NCI-H510A (cell line): ENCODE measurements around the gene ST3GAL4.

ENCODE experiments used
- DNase-seq: peaks from one replicate; lab custom pipeline; 2025; lab: John Stamatoyannopoulos, UW

ST3GAL4 gene

DNA sequence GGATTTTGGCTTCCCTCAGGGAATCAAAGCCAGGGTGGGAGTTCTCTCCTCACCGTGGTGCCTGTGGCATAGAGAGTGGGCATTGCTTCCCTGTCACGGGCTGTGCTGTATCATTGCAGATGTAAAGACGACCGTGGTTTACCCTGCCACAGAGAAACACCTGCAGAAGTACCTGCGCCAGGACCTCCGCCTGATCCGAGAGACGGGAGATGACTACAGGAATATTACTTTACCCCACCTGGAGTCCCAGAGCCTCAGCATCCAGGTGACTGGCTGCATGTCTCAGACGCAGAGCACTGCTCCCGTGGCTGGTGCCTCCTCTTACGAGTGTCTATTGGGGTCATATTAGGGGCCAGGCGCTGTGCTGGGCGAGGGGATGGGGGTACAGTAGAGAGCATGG is 24.2 kb upstream of the ST3GAL4 start:
- DNase-seq = no peak

DNA sequence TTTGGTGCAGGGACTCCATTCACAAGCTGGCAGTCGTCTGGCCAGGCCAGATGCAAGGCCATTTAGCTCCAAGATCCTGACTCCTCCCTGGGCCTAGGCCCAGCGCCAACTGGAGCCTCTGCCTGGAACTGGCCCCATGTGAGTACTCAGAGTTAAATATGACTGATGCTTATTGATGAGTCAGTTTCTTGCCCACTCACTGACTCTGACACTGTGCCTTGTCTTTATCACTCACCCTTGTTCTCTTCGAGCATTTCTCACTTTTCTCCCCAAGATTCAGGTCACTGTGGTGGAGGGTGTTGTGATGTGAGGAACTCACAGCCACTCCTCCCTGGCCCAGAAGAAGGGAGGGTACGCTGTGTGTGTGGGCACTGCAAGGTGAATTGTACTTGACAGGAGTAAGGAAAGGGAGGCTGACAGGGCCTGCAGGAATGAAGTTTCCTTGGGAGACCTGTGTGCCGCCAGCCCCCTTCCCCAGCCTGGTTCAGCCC is 23.2 kb upstream of the ST3GAL4 start:
- no peak for DNase-seq

DNA sequence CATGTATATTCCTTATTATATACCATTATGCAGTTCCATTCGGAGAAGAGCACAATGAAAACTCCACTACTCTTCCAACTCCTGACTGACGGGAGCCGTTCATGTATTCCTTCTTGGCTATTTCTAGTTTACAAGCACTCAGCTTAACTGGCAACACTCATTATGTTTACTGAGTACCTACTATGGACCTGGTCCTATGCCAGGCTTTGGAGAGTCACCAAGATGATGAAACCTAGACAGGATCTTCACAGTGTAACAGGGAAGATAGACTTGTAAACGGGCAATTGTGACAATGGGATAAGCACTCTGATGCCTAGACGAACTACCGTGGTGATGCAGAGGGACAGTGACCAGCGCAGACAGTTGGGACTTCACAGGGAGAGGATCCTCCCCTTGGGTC is 22.3 kb upstream of the ST3GAL4 start:
- DNase-seq = no peak

DNA sequence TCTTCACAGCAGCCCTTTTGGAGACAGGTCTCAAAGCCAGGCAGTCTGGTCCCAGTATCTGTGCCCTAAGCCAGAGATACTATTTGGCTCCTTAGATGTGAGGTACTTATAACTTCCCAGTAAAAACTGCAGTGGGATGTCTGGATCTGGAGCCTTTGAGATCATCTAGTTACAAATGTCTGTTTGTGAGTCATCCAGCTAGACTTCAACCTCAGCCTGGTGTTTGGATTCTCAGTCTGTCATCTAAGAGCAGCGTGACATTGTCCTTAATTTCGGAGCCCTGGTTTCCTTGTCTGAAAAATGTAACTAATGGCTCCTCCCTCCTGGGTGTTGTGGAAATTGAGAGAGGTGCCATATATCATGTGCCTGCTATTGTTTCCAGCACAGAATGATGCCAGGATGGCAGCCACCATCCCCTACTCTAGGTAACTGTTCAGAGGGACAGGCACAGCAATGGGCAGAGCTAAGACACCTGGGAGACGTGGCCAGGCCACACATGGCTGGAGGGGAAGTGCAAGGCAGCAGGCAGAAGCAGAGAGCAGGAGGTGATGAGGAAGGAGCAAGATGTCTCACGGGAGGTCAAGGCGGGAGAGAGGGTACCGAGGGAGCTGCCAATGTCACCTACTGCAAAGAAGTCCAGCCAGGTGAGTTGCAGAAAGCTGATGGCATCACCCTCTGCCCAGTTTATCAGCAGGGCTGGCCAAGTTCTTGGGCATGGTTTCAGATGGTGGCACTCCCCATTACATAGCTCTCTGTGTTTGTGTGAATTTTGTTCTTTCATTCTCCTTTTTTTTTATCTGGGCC is 20.6 kb upstream of the ST3GAL4 start:
- no peak for DNase-seq

DNA sequence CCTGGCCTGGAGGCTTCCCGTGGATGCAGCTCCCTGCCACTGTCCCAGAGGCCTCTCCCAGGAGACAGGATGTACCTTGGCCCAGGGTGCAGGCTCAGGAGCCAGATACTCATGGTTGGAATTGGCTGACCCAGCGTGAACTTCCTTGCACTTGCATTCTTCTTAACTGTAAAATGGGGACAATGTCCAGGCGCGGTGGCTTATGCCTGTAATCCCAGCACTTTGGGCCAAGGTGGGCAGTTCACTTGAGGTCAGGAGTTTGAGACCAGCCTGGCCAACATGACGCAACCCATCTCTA is 20.1 kb upstream of the ST3GAL4 start:
- DNase-seq = no peak

DNA sequence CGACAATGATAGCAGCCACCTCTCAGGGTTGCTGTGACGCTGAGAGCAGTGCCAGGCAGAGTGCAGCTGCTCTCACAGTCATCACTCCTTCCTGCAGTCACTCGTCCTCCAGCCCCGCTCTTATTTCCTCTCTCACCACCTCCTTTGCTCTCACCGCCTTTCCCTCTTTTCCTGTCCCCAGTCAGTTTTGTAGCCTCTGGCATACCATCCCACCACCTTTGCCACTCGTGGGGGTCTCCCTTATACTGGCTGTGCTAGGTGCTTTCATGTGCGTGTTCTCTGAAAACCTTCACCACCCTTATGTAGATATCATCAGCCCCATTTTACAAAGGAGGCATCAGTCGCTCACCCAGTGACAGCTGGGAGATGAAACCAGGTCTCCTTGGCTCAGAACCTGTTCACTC is 19.3 kb upstream of the ST3GAL4 start:
- no peak for DNase-seq

DNA sequence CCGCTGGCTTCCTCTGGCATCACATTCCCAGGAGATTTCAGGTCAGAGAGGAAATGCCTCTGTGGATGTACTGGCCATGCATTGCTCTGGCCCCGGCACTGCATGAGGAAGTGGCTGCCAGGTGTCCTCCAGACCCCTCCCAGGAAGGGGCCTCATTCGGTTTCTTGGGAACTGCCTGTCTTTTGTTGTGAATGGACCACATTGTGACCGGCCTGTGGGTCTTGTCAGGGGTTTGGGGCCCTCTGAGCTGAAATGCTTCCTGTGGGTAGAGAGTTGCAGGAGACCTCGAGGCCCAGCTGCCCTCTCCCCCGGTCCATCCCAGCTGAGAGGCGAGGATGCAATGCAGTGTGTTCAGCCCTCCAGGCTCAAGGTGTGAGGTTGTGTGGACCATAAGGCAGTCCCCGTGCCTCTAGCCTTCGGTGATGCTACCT is 18.8 kb upstream of the ST3GAL4 start:
- no peak for DNase-seq

DNA sequence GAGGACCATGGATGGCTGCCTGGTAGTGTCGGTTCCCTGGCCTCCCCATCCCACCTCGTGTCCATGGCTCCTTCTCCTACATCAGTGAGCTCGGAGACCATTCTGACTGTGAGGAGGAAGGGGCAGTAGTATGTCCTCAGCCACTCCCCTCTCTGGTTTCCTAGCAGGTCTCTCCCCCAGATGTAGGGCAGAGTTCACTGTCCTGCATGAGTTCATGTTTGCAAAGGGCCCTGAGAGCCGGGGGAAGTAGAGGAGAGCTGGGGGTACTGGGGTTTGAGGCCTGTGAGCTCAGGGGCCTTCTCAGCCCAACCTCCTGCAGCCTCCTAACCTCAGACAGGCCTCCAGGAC is 18.4 kb upstream of the ST3GAL4 start:
- no peak for DNase-seq

DNA sequence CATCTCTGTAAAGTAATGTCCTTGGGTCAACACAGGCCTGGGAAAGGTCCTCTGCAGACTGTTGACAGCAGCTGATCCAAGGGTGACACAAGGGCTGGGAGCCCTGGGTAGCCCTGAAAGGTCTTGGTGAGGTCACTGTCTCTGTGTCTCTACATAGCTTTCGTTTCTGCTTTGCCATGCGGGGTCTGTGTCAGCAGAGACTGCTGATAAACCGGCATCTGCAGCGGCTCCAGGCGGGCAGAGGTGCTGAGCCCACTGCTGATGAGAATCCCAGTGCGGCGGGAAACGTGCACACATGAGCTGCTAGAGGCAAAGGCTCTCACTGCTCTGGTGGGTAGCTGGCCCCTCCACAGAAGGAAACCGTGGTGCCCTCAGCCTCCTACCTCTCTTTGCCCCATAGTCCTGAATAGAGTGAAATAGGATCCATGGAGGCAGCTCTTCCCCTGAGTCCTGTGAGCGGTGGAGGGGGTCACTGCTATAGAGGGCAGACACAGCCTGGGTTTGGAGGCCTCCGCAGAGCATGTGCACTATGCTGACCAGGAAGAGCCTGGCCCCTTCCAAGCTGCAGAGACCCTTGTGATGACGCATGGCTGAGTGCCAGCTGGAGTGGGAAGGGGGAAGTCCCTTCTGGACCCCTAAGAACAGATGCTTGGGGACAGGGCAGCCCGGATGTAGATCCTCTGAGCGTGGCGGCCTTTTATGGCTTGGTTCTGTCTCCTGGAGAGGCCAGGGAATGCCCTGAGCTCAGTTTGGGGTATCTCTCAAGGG is 17.8 kb upstream of the ST3GAL4 start:
- DNase-seq = no peak

DNA sequence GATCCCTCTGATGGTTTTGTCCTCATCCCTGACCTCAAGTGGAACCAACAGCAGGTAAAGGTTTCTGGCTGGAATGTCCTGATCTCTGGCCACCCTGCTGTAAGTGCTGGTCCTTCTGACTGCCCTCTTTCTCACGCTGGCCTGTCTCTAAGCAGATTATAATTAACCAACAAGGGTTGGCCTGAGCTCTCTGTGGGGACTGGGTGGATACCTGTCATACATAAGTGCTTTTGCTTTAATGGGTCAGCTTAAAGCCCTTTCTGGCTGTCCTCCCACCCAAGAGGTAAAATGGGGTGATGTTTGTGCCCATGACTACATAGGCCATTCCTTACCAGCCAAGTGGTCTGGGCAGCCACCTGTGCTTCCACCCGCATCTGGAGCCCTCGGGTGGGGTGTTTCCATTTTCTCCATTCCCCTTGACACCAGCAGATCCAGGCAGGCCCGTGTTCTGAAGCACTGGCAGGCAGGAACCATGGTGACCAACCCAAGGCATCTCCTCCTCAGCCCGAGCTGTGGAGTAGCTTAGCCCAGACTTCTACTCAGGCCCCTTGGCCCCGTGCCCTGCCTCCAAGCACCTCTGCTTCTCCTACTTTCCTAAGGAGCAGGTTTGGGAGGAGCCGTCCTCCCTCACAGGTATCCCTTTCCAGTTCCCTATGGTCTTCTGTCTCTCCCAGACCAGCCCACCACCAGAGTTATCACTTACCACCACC is 17.0 kb upstream of the ST3GAL4 start:
- no peak for DNase-seq

DNA sequence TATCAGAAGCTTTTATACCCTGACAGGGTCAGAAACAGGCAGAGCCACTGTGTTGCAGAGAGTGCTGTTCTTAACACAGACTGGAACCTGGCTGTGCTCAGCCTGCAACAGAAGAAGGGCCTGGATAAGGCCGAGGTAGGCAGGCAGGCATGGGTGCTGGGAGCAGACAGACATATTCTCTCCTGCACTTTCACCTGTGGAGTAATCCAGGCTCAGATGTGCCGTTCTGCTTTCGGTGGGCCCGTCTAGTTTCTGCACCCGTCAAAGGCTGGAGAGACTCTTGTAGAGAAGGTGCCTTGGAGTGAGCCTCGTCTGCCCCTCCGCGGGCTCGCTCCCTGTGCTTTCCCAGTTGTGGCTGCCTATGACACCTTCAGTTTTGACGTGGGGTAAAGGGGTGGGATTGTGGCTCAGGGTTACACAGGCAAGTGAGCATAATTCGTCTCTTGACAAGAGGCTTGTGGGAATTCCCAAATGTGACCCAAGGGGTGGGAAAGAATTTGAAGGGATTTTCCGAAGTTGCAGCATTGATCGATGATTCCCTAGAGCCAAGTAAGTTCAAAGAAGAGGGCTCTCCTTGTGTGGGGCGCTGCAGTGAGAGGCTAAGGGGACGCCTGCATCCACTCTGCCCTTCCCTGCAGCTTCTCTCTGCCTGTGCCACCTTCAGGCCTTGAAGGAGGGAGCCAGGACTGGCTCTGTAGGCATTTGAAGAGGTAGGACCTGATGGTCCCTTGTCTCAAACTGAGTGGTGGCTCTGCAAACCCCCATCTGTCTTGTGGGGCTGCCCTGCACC is 16.2 kb upstream of the ST3GAL4 start:
- no peak for DNase-seq

DNA sequence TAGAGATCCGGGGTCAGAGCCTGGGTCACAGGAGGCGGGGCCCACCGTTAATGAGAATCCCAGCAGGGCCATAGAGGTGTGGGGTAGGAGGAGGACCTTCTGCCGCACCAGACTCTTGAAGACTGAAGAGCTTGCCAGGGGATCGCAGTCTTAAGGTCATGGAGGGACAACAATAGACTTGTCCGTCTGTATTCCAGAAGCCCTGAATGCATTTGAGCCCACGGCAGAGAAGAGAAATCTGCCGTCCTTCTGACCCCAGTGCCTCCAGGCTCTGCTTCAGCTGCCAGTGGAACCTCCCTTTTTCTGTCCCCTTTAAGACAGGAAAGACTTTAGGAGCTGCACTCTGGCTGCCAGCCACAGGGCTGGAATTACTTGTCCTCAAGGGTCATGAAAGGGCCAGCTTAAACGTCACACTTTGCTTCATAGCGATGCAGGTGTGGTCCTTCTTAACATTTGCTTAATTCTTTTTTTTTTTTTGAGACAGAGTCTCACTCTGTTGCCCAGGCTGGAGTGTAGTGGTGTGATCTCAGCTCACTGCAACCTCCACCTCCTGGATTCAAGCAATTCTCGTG is 15.5 kb upstream of the ST3GAL4 start:
- DNase-seq = no peak

DNA sequence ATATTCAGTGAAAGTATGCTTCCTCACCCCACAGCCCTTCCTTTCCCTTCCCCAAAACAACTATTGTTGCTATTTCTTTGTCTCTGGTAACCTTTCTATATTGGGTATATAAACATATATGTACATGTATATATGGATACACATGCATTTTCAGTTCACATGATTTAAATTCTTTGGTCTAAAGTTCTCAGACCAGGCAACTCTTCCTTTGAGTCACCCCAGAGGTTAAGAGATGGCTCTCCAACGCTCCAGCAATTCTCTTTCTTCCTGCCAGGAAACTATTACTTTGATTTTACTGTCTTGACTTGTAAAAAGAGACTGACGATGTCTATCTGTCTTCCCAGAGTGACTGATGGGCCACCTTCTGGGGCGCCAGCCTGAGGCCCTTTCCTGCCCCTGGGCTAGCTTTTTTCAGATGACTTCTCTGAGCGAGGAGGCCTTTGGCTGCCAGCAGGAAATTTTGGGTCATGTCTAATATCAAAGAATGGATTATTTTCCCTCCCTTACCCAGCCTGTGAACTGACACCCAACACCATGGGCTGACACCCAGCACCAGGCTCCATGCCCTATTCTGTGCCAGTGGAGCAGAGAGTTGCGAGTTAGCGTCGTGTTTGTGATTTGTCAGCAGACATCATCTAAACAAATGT is 14.4 kb upstream of the ST3GAL4 start:
- no peak for DNase-seq

DNA sequence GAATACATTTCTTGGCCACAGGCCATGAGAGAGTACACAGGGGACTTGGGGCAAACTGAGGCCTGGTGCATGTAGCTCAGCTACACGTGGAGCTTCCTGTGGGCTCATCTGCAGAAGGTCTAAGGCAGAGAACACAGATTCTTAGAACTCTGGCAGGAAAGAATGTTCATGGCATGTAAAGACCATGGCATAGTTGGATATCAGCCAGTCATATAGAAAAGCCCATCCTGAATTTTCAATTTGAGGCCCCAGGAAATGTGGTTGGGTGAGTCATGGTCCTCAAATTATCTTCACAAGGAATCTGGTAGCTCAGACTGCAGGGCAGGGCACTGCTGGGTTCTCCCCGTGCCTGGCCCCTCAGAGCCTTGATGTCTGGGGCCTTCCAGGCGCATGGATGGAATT is 13.7 kb upstream of the ST3GAL4 start:
- no peak for DNase-seq

DNA sequence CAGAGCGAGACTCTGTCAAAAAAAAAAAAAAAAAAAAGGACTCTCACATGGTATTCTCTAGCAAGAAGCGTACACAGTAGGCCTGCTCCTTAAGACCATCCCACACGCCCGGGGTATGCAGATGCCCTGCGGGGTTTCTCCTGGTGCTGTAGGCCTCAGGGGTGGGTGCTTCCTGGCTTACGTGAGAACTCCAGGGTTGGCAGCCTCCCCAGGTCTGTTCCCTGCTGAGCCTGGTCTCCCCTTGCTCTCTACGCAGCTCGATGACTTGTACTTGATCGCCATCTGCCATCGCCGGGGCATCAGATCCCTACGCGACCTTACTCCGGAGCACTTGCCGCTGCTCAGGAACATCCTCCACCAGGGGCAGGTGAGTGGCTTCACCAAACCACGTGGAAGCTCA is 12.4 kb upstream of the ST3GAL4 start:
- DNase-seq = no peak

DNA sequence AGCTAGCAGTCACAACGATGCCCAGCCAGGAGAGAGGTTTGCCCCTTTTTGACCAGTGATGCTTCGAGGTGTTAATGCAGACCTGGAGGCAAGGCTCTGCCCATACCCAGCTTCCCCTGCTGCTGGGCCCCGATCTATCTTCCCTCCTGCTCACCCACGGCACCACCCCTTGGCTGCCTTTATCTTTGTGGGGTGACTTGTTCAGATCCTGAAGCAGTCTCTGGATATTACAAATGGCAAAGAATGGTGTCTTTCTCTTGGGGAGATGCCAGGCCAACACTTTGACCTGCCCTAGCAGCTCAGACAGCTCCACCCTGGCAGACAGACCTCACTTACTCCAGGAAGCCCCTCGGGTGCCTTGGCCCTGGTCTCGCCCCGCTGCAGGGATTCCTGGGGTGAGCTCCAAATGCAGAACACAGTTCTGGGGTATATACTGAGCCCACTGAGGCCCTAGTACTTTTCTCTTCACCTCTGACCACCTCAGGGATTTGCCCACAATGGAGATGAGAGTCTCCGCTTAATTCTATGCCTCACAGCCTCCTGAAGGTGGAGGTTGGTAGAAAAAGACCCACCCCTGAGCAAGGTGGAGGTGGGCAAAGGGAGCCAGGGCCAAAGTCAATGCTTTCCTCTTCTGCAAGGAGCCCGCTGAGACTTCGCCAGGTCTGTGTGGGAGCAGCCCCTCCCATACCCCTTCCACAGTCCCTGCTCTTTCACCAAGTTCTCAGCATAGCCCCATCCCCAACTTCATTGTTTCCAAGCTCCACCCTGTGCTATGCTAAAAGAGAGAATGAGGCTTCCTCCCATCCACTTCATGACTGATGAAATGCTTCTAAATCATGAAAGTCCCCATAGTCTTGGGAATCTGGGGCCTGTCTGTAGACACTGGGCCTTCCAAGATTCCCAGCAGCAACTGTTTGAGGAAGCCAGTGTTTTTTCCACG is 11.1 kb upstream of the ST3GAL4 start:
- no peak for DNase-seq

DNA sequence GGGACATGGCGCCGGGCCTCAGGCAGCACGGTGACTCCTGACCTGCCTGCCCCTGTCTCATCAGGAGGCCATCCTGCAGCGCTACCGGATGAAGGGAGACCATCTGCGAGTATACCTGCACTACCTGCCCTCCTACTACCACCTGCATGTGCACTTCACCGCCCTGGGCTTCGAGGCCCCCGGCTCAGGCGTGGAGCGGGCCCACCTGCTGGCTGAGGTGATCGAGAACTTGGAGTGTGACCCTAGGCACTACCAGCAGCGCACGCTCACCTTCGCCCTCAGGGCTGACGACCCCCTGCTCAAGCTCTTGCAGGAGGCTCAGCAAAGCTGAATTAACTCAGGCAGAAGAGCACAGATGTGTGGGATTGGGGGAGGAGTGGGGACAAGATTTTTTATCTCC is 10.2 kb upstream of the ST3GAL4 start:
- DNase-seq = no peak

DNA sequence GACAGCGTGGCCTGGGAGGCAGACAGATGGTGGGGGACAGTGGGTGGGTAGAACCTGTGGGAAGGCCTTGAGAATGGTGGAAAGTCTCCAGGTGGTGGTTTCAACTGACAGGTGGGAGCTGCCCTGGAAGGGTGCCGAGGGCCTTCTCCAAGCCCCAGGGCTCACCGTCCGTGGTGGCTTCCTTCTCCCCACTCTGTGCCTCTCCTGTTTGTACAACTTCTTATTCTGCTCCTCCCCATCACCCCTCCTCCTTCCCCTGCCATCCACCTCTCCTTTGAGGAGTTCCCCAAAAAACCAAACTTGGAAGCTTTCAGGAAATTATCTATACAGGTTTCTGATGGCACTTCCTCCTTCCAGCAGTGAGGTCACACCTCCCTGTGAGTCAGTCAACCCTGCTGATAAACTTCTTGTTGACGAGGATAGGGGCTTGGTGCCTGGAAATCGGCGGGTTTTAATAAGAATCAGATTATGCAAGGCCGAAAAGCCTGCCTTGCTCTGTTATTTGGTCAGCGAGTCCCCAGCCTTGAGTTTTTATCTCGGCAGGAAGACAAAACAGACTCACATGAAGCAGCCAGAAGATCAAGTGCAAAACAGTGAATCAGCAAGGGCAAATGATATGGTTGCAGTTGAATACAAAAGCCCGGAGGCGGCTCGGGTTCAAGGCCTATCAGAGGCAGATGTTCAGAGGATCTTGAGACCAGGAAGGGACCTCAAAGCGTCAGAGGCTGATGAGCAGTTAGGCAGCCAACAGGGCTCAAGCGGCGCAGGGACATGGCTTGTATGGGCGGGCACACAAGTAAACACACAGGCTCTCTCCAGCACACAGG is 9.5 kb upstream of the ST3GAL4 start:
- DNase-seq = no peak

DNA sequence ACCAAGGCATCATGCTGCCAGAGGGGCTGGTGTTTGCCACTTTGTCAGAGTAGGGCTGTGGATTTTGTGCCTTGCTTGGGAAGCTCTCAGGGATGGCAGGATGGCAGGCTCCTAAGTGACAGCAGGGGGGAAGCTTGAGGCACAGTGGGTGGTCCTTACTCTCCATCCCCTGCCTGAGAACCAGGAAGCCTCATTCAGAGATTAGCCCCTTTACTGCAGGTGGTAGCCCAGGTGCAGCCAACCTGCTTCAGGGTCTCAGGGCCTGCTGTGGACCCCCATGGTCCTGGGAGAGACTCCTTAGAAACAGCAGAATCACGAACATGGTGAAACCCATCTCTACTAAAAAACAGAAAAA is 8.9 kb upstream of the ST3GAL4 start:
- no peak for DNase-seq
